ENCODE results near the gene TIMM21. TPM values are rescaled to one million over a fixed set of nuclear protein-coding genes. Genes with fewer than 3 reads are reported as not detected.
A peak's percentile ranks its signal among the peaks of the same experiment; 100 is the strongest.

TIMM21 gene, protein sequence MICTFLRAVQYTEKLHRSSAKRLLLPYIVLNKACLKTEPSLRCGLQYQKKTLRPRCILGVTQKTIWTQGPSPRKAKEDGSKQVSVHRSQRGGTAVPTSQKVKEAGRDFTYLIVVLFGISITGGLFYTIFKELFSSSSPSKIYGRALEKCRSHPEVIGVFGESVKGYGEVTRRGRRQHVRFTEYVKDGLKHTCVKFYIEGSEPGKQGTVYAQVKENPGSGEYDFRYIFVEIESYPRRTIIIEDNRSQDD
- total RNA-seq = 10 to 100 TPM; 23.8 to 24.6 TPM

GRCh38 chr18:74147779-74148542 is at the start of gene TIMM21, which contains the start of gene FBXO15:
TIMM21 (plus strand) TSS chr18:74148523; CDS start chr18:74148809, 286 bp downstream.
FBXO15 (minus strand) TSS chr18:74147834; CDS start chr18:74147785, 49 bp downstream.
- DNase-seq = peak; percentile 96
- H3K9me3 Mint-ChIP-seq = no peaks in the 10 kb centered on the region
- H3K36me3 Mint-ChIP-seq (ENCODE audit: low read depth) = peaks cover 13% of the 10 kb centered on the region
- ChIA-PET POLR2A (interaction anchor here (0.7 kb wide), 1 partner anchor 923 kb away, joined by 4 read pairs; no protein-coding TSS in a partner anchor), CTCF (no interaction called here)
- H3K4me1 Mint-ChIP-seq = peaks cover 53% of the 10 kb centered on the region
- peak within 1 kb of the TSS; percentile 96 for H3K4me3 Mint-ChIP-seq
- H3K27me3 Mint-ChIP-seq = no peaks in the 10 kb centered on the region
- peak within 1 kb of the TSS; percentile 99 for H3K27ac Mint-ChIP-seq

- DNase-seq = no peak
- Mint-ChIP-seq H3K4me1 (peaks cover 25% of the 10 kb centered on the region), H3K4me3 (no peak overlapping the region), H3K36me3 (ENCODE audit: low read depth) (peaks cover 6% of the 10 kb centered on the region), H3K27me3 (peaks cover 2% of the 10 kb centered on the region), H3K9me3 (peaks cover 15% of the 10 kb centered on the region), H3K27ac (peak overlapping the region; percentile 3)
- ChIA-PET POLR2A (no interaction called here), CTCF (no interaction called here)
These were observed 39.9 kb upstream of the TIMM21 start for GRCh38 chr18:74108460-74108859.

DNA sequence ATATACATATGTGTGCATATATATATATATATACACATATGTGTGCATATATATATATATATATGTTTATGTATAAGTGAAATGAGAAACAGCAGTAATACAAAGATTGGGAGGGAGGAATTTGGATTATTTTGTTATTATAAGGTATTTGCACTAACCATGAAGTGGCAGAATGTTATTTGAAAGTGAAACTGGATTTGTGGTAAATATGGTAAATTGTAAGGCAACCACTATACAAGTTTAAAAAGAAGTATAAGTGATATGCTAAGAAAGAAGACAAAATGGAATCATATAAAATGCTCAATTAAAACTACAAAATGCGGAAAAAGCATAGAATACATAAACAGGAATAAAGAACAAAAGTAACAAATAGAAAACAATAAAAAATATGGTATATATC is 38.2 kb upstream of the TIMM21 start:
- Mint-ChIP-seq H3K4me1 (peaks cover 33% of the 10 kb centered on the region), H3K27me3 (peaks cover 2% of the 10 kb centered on the region), H3K27ac (no peak overlapping the region), H3K36me3 (ENCODE audit: low read depth) (peaks cover 6% of the 10 kb centered on the region), H3K4me3 (no peak overlapping the region), H3K9me3 (peaks cover 15% of the 10 kb centered on the region)
- POLR2A ChIA-PET = no interaction called here
- CTCF ChIA-PET = no interaction called here
- DNase-seq = no peak

GRCh38 chr18:74110976-74111375 is 37.3 kb upstream of the TIMM21 start:
- Mint-ChIP-seq H3K4me1 (peaks cover 33% of the 10 kb centered on the region), H3K9me3 (peaks cover 15% of the 10 kb centered on the region), H3K36me3 (ENCODE audit: low read depth) (peaks cover 6% of the 10 kb centered on the region), H3K27ac (no peak overlapping the region), H3K27me3 (peaks cover 2% of the 10 kb centered on the region), H3K4me3 (no peak overlapping the region)
- POLR2A ChIA-PET = no interaction called here
- no peak for DNase-seq
- CTCF ChIA-PET = interaction anchor here (1.5 kb wide), 1 partner anchor 31 kb away, joined by 5 read pairs; no protein-coding TSS in a partner anchor

DNA sequence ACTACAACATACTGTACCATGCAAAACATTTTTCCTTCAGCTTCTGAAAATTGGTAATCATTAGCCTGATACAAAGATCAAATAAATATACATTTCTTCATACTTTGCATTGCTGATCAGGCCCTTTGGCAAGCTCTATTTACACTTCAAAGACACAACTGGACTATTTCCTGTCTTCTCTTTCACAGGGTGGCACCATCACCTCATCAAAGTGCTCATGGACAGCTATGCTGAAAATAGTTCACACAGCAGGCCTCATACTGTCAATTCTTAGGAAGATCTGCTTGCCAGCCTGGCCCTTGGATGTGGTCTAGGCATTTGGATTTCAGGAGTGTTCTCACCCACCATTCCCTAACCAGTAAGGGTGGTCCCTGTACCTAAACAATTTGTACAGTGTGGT is 34.6 kb upstream of the TIMM21 start:
- Mint-ChIP-seq H3K27me3 (peaks cover 2% of the 10 kb centered on the region), H3K9me3 (peaks cover 11% of the 10 kb centered on the region), H3K27ac (no peak overlapping the region), H3K36me3 (ENCODE audit: low read depth) (peaks cover 3% of the 10 kb centered on the region), H3K4me1 (peaks cover 23% of the 10 kb centered on the region), H3K4me3 (no peak overlapping the region)
- CTCF ChIA-PET = interaction anchor here (0.9 kb wide), 1 partner anchor 14 kb away, joined by 3 read pairs; no protein-coding TSS in a partner anchor
- no peak for DNase-seq
- POLR2A ChIA-PET = no interaction called here

DNA sequence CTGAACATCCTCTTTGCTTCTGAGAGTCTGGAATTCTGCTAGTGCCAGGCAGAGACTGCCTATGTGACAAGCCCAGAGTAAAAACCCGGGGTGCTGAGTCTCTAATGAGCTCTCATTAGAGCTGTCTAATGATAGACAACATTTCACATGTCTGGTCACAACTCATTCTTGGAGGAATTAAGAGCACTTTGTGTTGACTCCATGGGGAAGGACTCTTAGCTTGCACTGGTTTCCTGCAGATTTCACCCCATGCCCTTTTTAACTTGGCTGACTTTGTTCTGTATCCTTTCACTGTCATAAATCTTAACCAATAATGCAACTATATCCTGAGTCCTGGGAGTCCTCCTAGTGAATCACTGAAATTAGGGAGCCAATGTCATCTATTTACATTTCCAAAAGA is 34.2 kb upstream of the TIMM21 start:
- CTCF ChIA-PET = no interaction called here
- no peak for DNase-seq

DNA sequence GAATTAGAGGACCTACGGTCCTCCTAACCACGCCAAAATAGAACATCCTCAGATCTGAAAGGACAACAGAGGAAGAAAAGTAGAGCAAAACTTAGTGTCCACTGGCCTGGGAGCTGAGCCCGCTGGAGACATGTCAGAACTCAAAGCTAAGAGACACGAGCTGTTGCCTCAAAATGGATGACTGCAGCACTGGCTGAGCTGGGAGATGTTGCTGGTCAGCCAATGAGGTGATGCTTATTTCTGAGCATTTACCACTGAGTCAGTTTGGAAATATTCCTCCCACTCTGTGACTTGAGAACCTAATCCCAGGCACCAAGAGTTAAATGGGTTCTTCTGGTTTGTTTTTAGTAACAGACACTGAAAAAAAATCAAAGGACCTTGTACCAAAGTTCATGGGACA is 33.3 kb upstream of the TIMM21 start:
- H3K4me1 Mint-ChIP-seq = peaks cover 16% of the 10 kb centered on the region
- POLR2A ChIA-PET = no interaction called here
- no peak overlapping the region for H3K4me3 Mint-ChIP-seq
- no peak overlapping the region for H3K27ac Mint-ChIP-seq
- CTCF ChIA-PET = interaction anchor here (0.6 to 1.1 kb wide), 2 partner anchors 32 to 325 kb away, joined by 3 read pairs; no protein-coding TSS in a partner anchor
- H3K36me3 Mint-ChIP-seq (ENCODE audit: low read depth) = no peaks in the 10 kb centered on the region
- peaks cover 2% of the 10 kb centered on the region for H3K27me3 Mint-ChIP-seq
- peaks cover 5% of the 10 kb centered on the region for H3K9me3 Mint-ChIP-seq
- no peak for DNase-seq

More for the DNA sequence above, 34.2 kb upstream of the TIMM21 start:
- POLR2A ChIA-PET = no interaction called here
- peaks cover under 1% of the 10 kb centered on the region for H3K36me3 Mint-ChIP-seq (ENCODE audit: low read depth)
- peaks cover 20% of the 10 kb centered on the region for H3K4me1 Mint-ChIP-seq
- H3K27me3 Mint-ChIP-seq = peaks cover 2% of the 10 kb centered on the region
- no peak overlapping the region for H3K4me3 Mint-ChIP-seq
- no peak overlapping the region for H3K27ac Mint-ChIP-seq
- peaks cover 9% of the 10 kb centered on the region for H3K9me3 Mint-ChIP-seq

- H3K27ac Mint-ChIP-seq = no peak overlapping the region
- peaks cover 8% of the 10 kb centered on the region for H3K4me1 Mint-ChIP-seq
- H3K27me3 Mint-ChIP-seq = peaks cover 2% of the 10 kb centered on the region
- POLR2A ChIA-PET = no interaction called here
- peak; percentile 53 for DNase-seq
- H3K9me3 Mint-ChIP-seq = peaks cover 5% of the 10 kb centered on the region
- no peak overlapping the region for H3K4me3 Mint-ChIP-seq
- H3K36me3 Mint-ChIP-seq (ENCODE audit: low read depth) = no peaks in the 10 kb centered on the region
- CTCF ChIA-PET = interaction anchor here (1.0 to 1.5 kb wide), 2 partner anchors 34 to 77 kb away, joined by 3 read pairs; no protein-coding TSS in a partner anchor
These were observed 31.4 kb upstream of the TIMM21 start for GRCh38 chr18:74116633-74117554.

DNA sequence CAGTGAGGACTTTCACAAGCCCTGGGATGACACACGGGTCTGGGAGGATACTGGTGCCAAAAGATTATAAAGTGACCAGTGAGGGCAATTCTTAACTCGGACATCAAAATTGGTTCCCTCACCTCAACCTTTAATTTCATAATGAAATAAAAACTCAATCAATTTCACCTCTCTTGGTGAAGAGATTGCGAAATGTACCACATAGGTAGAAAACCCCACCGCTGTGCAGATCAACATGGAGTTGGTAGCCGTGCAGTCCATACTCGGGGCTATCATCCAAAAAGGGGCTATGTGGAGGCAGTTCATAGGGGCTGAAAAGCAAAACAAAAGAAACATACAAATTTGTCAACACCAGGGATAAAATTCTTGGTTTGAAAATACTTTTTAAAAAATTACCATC is 25.1 kb upstream of the TIMM21 start:
- no peak overlapping the region for H3K4me3 Mint-ChIP-seq
- POLR2A ChIA-PET = no interaction called here

DNA sequence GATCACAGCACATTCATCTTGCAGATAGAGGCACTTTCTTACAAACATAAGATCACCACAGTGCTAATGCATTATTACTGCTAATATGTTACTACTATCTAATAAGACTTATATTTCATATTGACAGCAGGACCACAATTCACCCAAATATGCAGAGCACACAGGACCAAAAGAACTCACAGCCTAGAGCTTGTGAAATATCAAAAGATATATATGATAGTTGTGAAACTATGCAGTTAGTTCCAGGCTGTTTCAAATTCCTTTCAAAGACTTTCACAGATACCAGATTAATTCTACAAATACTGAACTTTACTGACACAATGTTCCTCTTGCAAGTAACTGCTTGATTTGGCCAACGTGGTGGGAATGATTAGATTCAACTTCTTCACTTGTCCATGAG is 23.7 kb upstream of the TIMM21 start:
- DNase-seq = no peak
- no peaks in the 10 kb centered on the region for H3K9me3 Mint-ChIP-seq
- POLR2A ChIA-PET = interaction anchor here (0.6 kb wide), 1 partner anchor 243 kb away, joined by 3 read pairs; no protein-coding TSS in a partner anchor
- H3K27me3 Mint-ChIP-seq = no peaks in the 10 kb centered on the region
- CTCF ChIA-PET = interaction anchor here (2.0 kb wide), 1 partner anchor 14 kb away, joined by 7 read pairs; no protein-coding TSS in a partner anchor
- H3K4me1 Mint-ChIP-seq = no peaks in the 10 kb centered on the region
- no peak overlapping the region for H3K4me3 Mint-ChIP-seq
- H3K27ac Mint-ChIP-seq = no peak overlapping the region
- no peaks in the 10 kb centered on the region for H3K36me3 Mint-ChIP-seq (ENCODE audit: low read depth)

More for the DNA sequence above, 25.1 kb upstream of the TIMM21 start:
- CTCF ChIA-PET = no interaction called here
- H3K27ac Mint-ChIP-seq = no peak overlapping the region
- no peaks in the 10 kb centered on the region for H3K27me3 Mint-ChIP-seq
- no peaks in the 10 kb centered on the region for H3K4me1 Mint-ChIP-seq
- no peak for DNase-seq
- H3K9me3 Mint-ChIP-seq = no peaks in the 10 kb centered on the region
- no peaks in the 10 kb centered on the region for H3K36me3 Mint-ChIP-seq (ENCODE audit: low read depth)

- DNase-seq = no peak
- Mint-ChIP-seq H3K9me3 (no peaks in the 10 kb centered on the region), H3K27me3 (no peaks in the 10 kb centered on the region), H3K36me3 (ENCODE audit: low read depth) (no peaks in the 10 kb centered on the region), H3K4me3 (no peak overlapping the region), H3K4me1 (no peaks in the 10 kb centered on the region), H3K27ac (no peak overlapping the region)
- CTCF ChIA-PET = no interaction called here
- POLR2A ChIA-PET = no interaction called here
These were observed 21.4 kb upstream of the TIMM21 start for GRCh38 chr18:74126684-74127655.

DNA sequence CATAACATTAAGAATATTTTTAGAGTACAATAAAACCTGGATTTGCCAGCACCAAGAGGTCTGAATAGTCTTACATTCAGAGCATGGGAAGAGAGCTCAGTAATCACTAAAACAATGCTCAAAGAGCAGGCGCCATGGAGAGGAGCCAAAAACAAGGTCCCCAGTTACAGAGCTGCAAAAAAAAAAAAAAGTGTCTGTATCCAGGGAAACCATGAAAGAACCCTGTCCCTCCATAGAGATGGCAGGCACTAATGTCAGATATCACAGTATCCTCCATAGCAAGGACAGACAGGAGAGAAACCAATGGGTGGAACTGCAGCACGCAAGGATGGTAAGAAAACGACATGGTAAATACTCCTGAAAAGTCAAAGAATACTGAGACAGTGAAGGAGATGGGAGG is 20.2 kb upstream of the TIMM21 start:
- no peaks in the 10 kb centered on the region for H3K4me1 Mint-ChIP-seq
- CTCF ChIA-PET = no interaction called here
- H3K36me3 Mint-ChIP-seq (ENCODE audit: low read depth) = no peaks in the 10 kb centered on the region
- H3K9me3 Mint-ChIP-seq = no peaks in the 10 kb centered on the region
- no peak overlapping the region for H3K4me3 Mint-ChIP-seq
- no peak overlapping the region for H3K27ac Mint-ChIP-seq
- H3K27me3 Mint-ChIP-seq = no peaks in the 10 kb centered on the region
- POLR2A ChIA-PET = no interaction called here
- DNase-seq = no peak

Data from activated CD4-positive, alpha-beta T cell treated with anti-CD3 and anti-CD28 coated beads, Interleukin-2, amount 10 ng/mL, durations not matched to agents 7 days and 5 days (primary cell).